H1 (cell line): Measurements from ENCODE around the gene AMZ1. TPM values are rescaled to one million over a fixed set of nuclear protein-coding genes. Genes with fewer than 3 reads are reported as not detected.

Experiments
- CTCF ChIA-PET: fragments of 300-600 bp; sonication (Branson Sonifier 250); formaldehyde crosslinking; loops from one replicate; lab custom pipeline; 2021; ENCODE audit not compliant: partially characterized antibody; lab: Charles Lee
- POLR2A ChIA-PET: fragments of 300-600 bp; sonication (Branson Sonifier 250); formaldehyde crosslinking; loops from one replicate; lab custom pipeline; 2021; ENCODE audit warnings: inconsistent platforms; ENCODE audit not compliant: partially characterized antibody; lab: Charles Lee
- DNase-seq, 2 experiments: peaks; one replicate each; pipeline versions ENCODE4 v3.0.0 to v3.0.0-alpha.2; 2010 to 2022; ENCODE audit warnings: low spot score in 2 of 2, low read depth in 1 of 2, mixed read lengths in 1 of 2
- FAIRE-seq: peaks from 2 replicates; lab custom pipeline; 2011; peaks lifted over from hg19 to GRCh38; lab: Jason Lieb, UNC
- H2AFZ ChIP-seq: 2 replicates; pipeline ENCODE4 v1.8.1; 2012; ENCODE audit warnings: low read length, inconsistent platforms
- H2AK5ac ChIP-seq: 2 replicates; pipeline ENCODE4 v1.6.1; 2013; ENCODE audit warnings: low read depth, low read length
- H2BK120ac ChIP-seq: replicated peaks from 2 replicates; pipeline ENCODE3; 2013; ENCODE audit warnings: low read depth, low read length, inconsistent platforms
- H2BK12ac ChIP-seq: 2 replicates; pipeline ENCODE4 v1.6.1; 2013; ENCODE audit warnings: low read depth, low read length
- H2BK15ac ChIP-seq: 2 replicates; pipeline ENCODE4 v1.6.1; 2013; ENCODE audit warnings: low read length
- H2BK20ac ChIP-seq: 2 replicates; pipeline ENCODE4 v1.6.1; 2013; ENCODE audit warnings: low read length
- H2BK5ac ChIP-seq: 2 replicates; pipeline ENCODE4 v1.6.1; 2013; ENCODE audit warnings: low read depth, low read length
- H3K14ac ChIP-seq: 2 replicates; pipeline ENCODE4 v1.6.1; 2013; ENCODE audit warnings: inconsistent platforms; ENCODE audit not compliant: insufficient read length
- H3K18ac ChIP-seq: 2 replicates; pipeline ENCODE4 v1.6.1; 2013; ENCODE audit warnings: low read length; ENCODE audit errors: extremely low read depth
- H3K23ac ChIP-seq: 2 replicates; pipeline ENCODE4 v1.6.1; 2013; ENCODE audit warnings: inconsistent platforms; ENCODE audit not compliant: insufficient read length
- H3K23me2 ChIP-seq: 2 replicates; pipeline ENCODE4 v1.6.1; 2013; ENCODE audit warnings: low read depth, low read length
- H3K27ac ChIP-seq: 2 replicates; pipeline ENCODE4 v1.6.1; 2011; ENCODE audit warnings: low read depth, low read length, inconsistent platforms
- H3K27me3 ChIP-seq, 4 experiments: replicated peaks in 1 of 4; 1 replicate in 1 of 4; 2 replicates in 3 of 4; pipeline versions ENCODE4 v1.6.1 to v1.8.1; 2011 to 2013; ENCODE audit warnings: low read length in 3 of 4, mild to moderate bottlenecking in 3 of 4, inconsistent platforms in 2 of 4, mixed read lengths in 2 of 4, moderate library complexity in 1 of 4; ENCODE audit not compliant: control insufficient read depth in 3 of 4, insufficient read depth in 3 of 4; ENCODE audit errors: extremely low read depth in 1 of 4
- H3K36me3 ChIP-seq, 4 experiments: 2 replicates each; pipeline versions ENCODE4 v1.6.1 to v1.8.1; 2011 to 2013; ENCODE audit warnings: mild to moderate bottlenecking in 4 of 4, low read length in 3 of 4, moderate library complexity in 2 of 4, control low read depth in 1 of 4, inconsistent platforms in 1 of 4; ENCODE audit not compliant: insufficient read depth in 4 of 4, control insufficient read depth in 2 of 4
- H3K4ac ChIP-seq: replicated peaks from 2 replicates; pipeline ENCODE3; 2013; ENCODE audit warnings: low read length, low read depth, mixed read lengths, inconsistent platforms; ENCODE audit not compliant: insufficient read length
- H3K4me1 ChIP-seq, 4 experiments: replicated peaks in 1 of 4; 1 replicate in 1 of 4; 2 replicates in 3 of 4; pipeline versions ENCODE4 v1.6.1 to v1.8.1; 2011 to 2013; ENCODE audit warnings: low read length in 3 of 4, inconsistent platforms in 2 of 4, mixed read lengths in 1 of 4; ENCODE audit not compliant: insufficient read depth in 4 of 4, control insufficient read depth in 3 of 4
- H3K4me2 ChIP-seq, 2 experiments: 2 replicates each; pipeline versions ENCODE4 v1.6.1 to v1.8.1; 2011 to 2013; ENCODE audit warnings: low read depth in 2 of 2, low read length in 2 of 2, control low read depth in 1 of 2, inconsistent platforms in 1 of 2, mild to moderate bottlenecking in 1 of 2; ENCODE audit not compliant: insufficient read depth in 1 of 2
- H3K4me3 ChIP-seq, 4 experiments: fragments of 200-600, 300-600 bp in 1 of 4; sonication (generic), shearing (Covaris generic), sonication (Bioruptor Twin) in 1 of 4; 2 replicates each; pipeline versions ENCODE4 v1.5.1 to v1.8.1; 2011 to 2016; ENCODE audit warnings: low read length in 4 of 4, low read depth in 3 of 4, control low read depth in 2 of 4, inconsistent platforms in 2 of 4, mild to moderate bottlenecking in 2 of 4, mixed read lengths in 1 of 4, moderate library complexity in 1 of 4; ENCODE audit not compliant: insufficient read depth in 2 of 4; ENCODE audit errors: extremely low read depth in 1 of 4
- H3K56ac ChIP-seq: replicated peaks from 2 replicates; pipeline ENCODE3; 2013; ENCODE audit warnings: low read depth, mild to moderate bottlenecking, mixed read lengths, low read length, inconsistent platforms; ENCODE audit not compliant: insufficient read length
- H3K79me1 ChIP-seq: 2 replicates; pipeline ENCODE4 v1.6.1; 2013; ENCODE audit warnings: low read depth, low read length, control low read depth
- H3K79me2 ChIP-seq, 2 experiments: 2 replicates each; pipeline versions ENCODE4 v1.6.1 to v1.8.1; 2012 to 2013; ENCODE audit warnings: low read length in 2 of 2, mild to moderate bottlenecking in 2 of 2, inconsistent platforms in 1 of 2; ENCODE audit not compliant: insufficient read depth in 2 of 2, control insufficient read depth in 1 of 2
- H3K9ac ChIP-seq, 4 experiments: replicated peaks in 1 of 4; 1 replicate in 1 of 4; 2 replicates in 3 of 4; pipeline versions ENCODE4 v1.6.1 to v1.8.1; 2011 to 2013; ENCODE audit warnings: low read depth in 3 of 4, low read length in 3 of 4, control low read depth in 2 of 4, mild to moderate bottlenecking in 2 of 4, moderate library complexity in 2 of 4, inconsistent platforms in 1 of 4; ENCODE audit errors: extremely low read depth in 1 of 4
- H3K9me3 ChIP-seq, 2 experiments: 2 replicates each; pipeline versions ENCODE4 v1.6.1 to v1.8.1; 2012 to 2013; ENCODE audit warnings: mild to moderate bottlenecking in 2 of 2, moderate library complexity in 2 of 2, control low read depth in 1 of 2, inconsistent platforms in 1 of 2, low read depth in 1 of 2, low read length in 1 of 2, mixed read lengths in 1 of 2; ENCODE audit not compliant: insufficient read depth in 2 of 2
- H4K20me1 ChIP-seq, 2 experiments: replicated peaks in 1 of 2; 2 replicates each; pipeline versions ENCODE3 to v1.8.1; 2011 to 2013; ENCODE audit warnings: inconsistent platforms in 2 of 2, low read length in 2 of 2, mild to moderate bottlenecking in 1 of 2; ENCODE audit not compliant: insufficient read depth in 2 of 2, control insufficient read depth in 1 of 2
- H4K5ac ChIP-seq: 2 replicates; pipeline ENCODE4 v1.6.1; 2013; ENCODE audit warnings: low read length, low read depth, mixed read lengths, inconsistent platforms; ENCODE audit not compliant: insufficient read length
- H4K8ac ChIP-seq: 2 replicates; pipeline ENCODE4 v1.8.0; 2013; ENCODE audit warnings: mild to moderate bottlenecking, moderate library complexity, low read length, inconsistent platforms; ENCODE audit not compliant: insufficient read depth; ENCODE audit errors: extremely low read depth
- H4K91ac ChIP-seq: replicated peaks from 2 replicates; pipeline ENCODE3; 2013; ENCODE audit warnings: low read length, mixed read lengths, inconsistent platforms; ENCODE audit not compliant: insufficient read length
- CEBPB ChIP-seq: IDR thresholded peaks from 2 replicates; pipeline ENCODE4 v1.6.1; 2012; ENCODE audit warnings: low read depth, low read length
- SIX5 ChIP-seq: IDR thresholded peaks from 2 replicates; pipeline ENCODE4 v1.6.1; 2011; ENCODE audit warnings: mild to moderate bottlenecking, low read depth, low read length
- WGBS, 2 experiments: shearing (Covaris generic) in 1 of 2; methylation state at CpG; one replicate each; pipeline versions ENCODE4 v1.1.6 to v1.1.7; 2013 to 2015; ENCODE audit warnings: low lambda C conversion rate in 2 of 2, mixed read lengths in 2 of 2, inconsistent platforms in 1 of 2, low coverage in 1 of 2, missing lambda C conversion rate in 1 of 2; ENCODE audit not compliant: insufficient replicate concordance in 2 of 2, insufficient coverage in 1 of 2, insufficient read length in 1 of 2; ENCODE audit errors: extremely low coverage in 1 of 2, missing lambda C conversion rate in 1 of 2; 5-methylcytosine and 5-hydroxymethylcytosine counted together
- polyA plus RNA-seq, 7 experiments: library from polyadenylated mRNA; depleted of rRNA in 3 of 7; stranded (reverse) in 5 of 7; unstranded in 2 of 7; fragments of >200 nt in 5 of 7; fragments of 200-250 nt in 2 of 7; gene quantifications; 1 replicate in 5 of 7; 2 replicates in 1 of 7; 4 replicates in 1 of 7; pipeline versions ENCODE4 v1.2.1 to v1.2.3, GENCODE V29; 2011 to 2013; ENCODE audit warnings: missing spikeins in 2 of 7, mixed read lengths in 2 of 7
- total RNA-seq: library from RNA; stranded (reverse); fragmentation: NEBNext Ultra II Directional; extraction: Animal tissue kit (Norgen Biotek cat#: 25700); gene quantifications from 2 replicates; pipeline ENCODE4 v1.2.1, GENCODE V29; 2021

Gene AMZ1
- total and polyA plus RNA-seq, 2 of the 8 experiments (the other 6 are each of a cell fraction or from before 2014, with no cell fraction given), result 0.59 to 1.4 TPM

- FAIRE-seq (no peak), DNase-seq (no peak)
- H3K4me1 ChIP-seq, result peaks cover 0 to 11% (median 8%) of the 10 kb centered on the region in 4 experiments; a peak in 5 of 7 replicates
- no peak overlapping the region for H3K27ac ChIP-seq
- H3K23ac ChIP-seq, result no peak overlapping the region
- H3K4me2 ChIP-seq, result no peak overlapping the region
- H4K5ac ChIP-seq, result no peak overlapping the region
- no peaks in the 10 kb centered on the region for H3K9me3 ChIP-seq
- no peak overlapping the region for H2AFZ ChIP-seq
- H3K18ac ChIP-seq, result no peak overlapping the region
- H2BK15ac ChIP-seq, result no peak overlapping the region
- H3K36me3 ChIP-seq, result no peaks in the 10 kb centered on the region; a peak in 1 of 8 replicates
- H3K23me2 ChIP-seq, result peaks cover 3% of the 10 kb centered on the region; the same call in 1 of the 2 replicates
- TF ChIP-seq SIX5 (no peak), CEBPB (peak; percentile 12; the same call in 1 of the 2 replicates)
- no peak overlapping the region for H3K4ac ChIP-seq
- H2AK5ac ChIP-seq, result no peak overlapping the region; the same call in 1 of the 2 replicates
- H4K8ac ChIP-seq, result 0 out of 2 replicates have a peak overlapping the region, but pooled peaks have one; percentile 18
- WGBS, 2 experiments, result 87% methylated on average over 23 of the region's 23 CpGs; no CpG with 5 or more reads in 1 of the 2 experiments
- CTCF ChIA-PET, result interaction anchor here (1.0 to 7.6 kb wide), 11 partner anchors 8 to 259 kb away, joined by 3 to 92 read pairs (median 6); no protein-coding TSS in a partner anchor
- H3K9ac ChIP-seq, result no peak overlapping the region
- H2BK120ac ChIP-seq, result no peak overlapping the region
- no peak overlapping the region for H3K4me3 ChIP-seq
- no peak overlapping the region for H3K14ac ChIP-seq
- no peak overlapping the region for H3K56ac ChIP-seq
- no peaks in the 10 kb centered on the region for H4K20me1 ChIP-seq
- peak overlapping the region; percentile 44; the same call in 1 of the 2 replicates for H2BK5ac ChIP-seq
- H2BK20ac ChIP-seq, result peak overlapping the region; percentile 86; the same call in 1 of the 2 replicates
- no peak overlapping the region for H4K91ac ChIP-seq
- H3K79me1 ChIP-seq, result peaks cover 3% of the 10 kb centered on the region; the same call in 1 of the 2 replicates
- H2BK12ac ChIP-seq, result 0 out of 2 replicates have a peak overlapping the region, but pooled peaks have one; percentile 88
- POLR2A ChIA-PET, result no interaction called here
- no peaks in the 10 kb centered on the region for H3K79me2 ChIP-seq
- peaks cover 7 to 34% (median 30%) of the 10 kb centered on the region in 4 experiments for H3K27me3 ChIP-seq
Measured at GRCh38 chr7:2689951-2690705, 2.1 kb downstream of the AMZ1 start.
